H9 (cell line): ENCODE data around the gene CXXC5. TPM values are rescaled to one million over a fixed set of nuclear protein-coding genes. Genes with fewer than 3 reads are reported as not detected.

Source experiments
- DNase-seq: peaks from one replicate; pipeline ENCODE4 v3.0.0-alpha.2; 2017
- H2AFZ ChIP-seq: one replicate; pipeline ENCODE4 v1.6.1; 2013; ENCODE audit warnings: mild to moderate bottlenecking, low read length, control low read depth, moderate library complexity
- H2AK5ac ChIP-seq: 2 replicates; pipeline ENCODE4 v1.6.1; 2013; ENCODE audit warnings: low read length, control low read depth, mixed read lengths; ENCODE audit not compliant: insufficient read length
- H2BK120ac ChIP-seq: one replicate; pipeline ENCODE4 v1.6.1; 2013; ENCODE audit warnings: low read depth, mild to moderate bottlenecking, low read length, control low read depth, inconsistent platforms; ENCODE audit not compliant: poor library complexity, severe bottlenecking
- H2BK12ac ChIP-seq: 2 replicates; pipeline ENCODE4 v1.6.1; 2013; ENCODE audit warnings: low read length, control low read depth, mixed read lengths, low read depth; ENCODE audit not compliant: insufficient read length
- H2BK15ac ChIP-seq: 2 replicates; pipeline ENCODE4 v1.6.1; 2013; ENCODE audit warnings: low read depth, low read length, control low read depth
- H2BK20ac ChIP-seq: one replicate; pipeline ENCODE4 v1.6.1; 2013; ENCODE audit warnings: low read depth, mild to moderate bottlenecking, low read length, control low read depth, inconsistent platforms; ENCODE audit not compliant: poor library complexity, severe bottlenecking
- H2BK5ac ChIP-seq: 2 replicates; pipeline ENCODE4 v1.6.1; 2013; ENCODE audit warnings: low read length, control low read depth, mixed read lengths; ENCODE audit not compliant: insufficient read length
- H3K14ac ChIP-seq: 2 replicates; pipeline ENCODE4 v1.6.1; 2013; ENCODE audit warnings: low read length, control low read depth; ENCODE audit not compliant: insufficient read depth
- H3K18ac ChIP-seq: 2 replicates; pipeline ENCODE4 v1.6.1; 2013; ENCODE audit warnings: low read depth, mild to moderate bottlenecking, mixed read lengths, low read length, control low read depth; ENCODE audit not compliant: insufficient read length
- H3K23ac ChIP-seq: 2 replicates; pipeline ENCODE4 v1.6.1; 2013; ENCODE audit warnings: low read length, control low read depth, mixed read lengths, low read depth; ENCODE audit not compliant: insufficient read length
- H3K23me2 ChIP-seq: 2 replicates; pipeline ENCODE4 v1.6.1; 2013; ENCODE audit warnings: low read depth, mild to moderate bottlenecking, mixed read lengths, low read length, control low read depth; ENCODE audit not compliant: insufficient read length, poor library complexity, severe bottlenecking
- H3K27ac ChIP-seq: 2 replicates; pipeline ENCODE4 v1.5.1; 2013; ENCODE audit warnings: low read length, control low read depth, mixed read lengths, low read depth; ENCODE audit not compliant: insufficient read length
- H3K27me3 ChIP-seq: 2 replicates; pipeline ENCODE4 v1.6.1; 2013; ENCODE audit warnings: low read length, control low read depth, inconsistent platforms; ENCODE audit not compliant: insufficient read depth
- H3K4ac ChIP-seq: 2 replicates; pipeline ENCODE4 v1.6.1; 2013; ENCODE audit warnings: low read depth, mild to moderate bottlenecking, control low read depth, inconsistent platforms, low read length, moderate library complexity
- H3K4me1 ChIP-seq: 2 replicates; pipeline ENCODE4 v1.6.1; 2013; ENCODE audit warnings: low read length, control low read depth, inconsistent platforms; ENCODE audit not compliant: insufficient read depth
- H3K4me2 ChIP-seq: 2 replicates; pipeline ENCODE4 v1.6.1; 2013; ENCODE audit warnings: low read length, control low read depth, mixed read lengths; ENCODE audit not compliant: insufficient read length, insufficient read depth
- H3K56ac ChIP-seq: 2 replicates; pipeline ENCODE4 v1.6.1; 2013; ENCODE audit warnings: low read depth, mild to moderate bottlenecking, mixed read lengths, low read length, control low read depth; ENCODE audit not compliant: insufficient read length
- H3K79me1 ChIP-seq: 2 replicates; pipeline ENCODE4 v1.6.1; 2013; ENCODE audit warnings: low read depth, mild to moderate bottlenecking, moderate library complexity, low read length, control low read depth, inconsistent platforms; ENCODE audit not compliant: insufficient read depth, poor library complexity, severe bottlenecking
- H3K79me2 ChIP-seq: 2 replicates; pipeline ENCODE4 v1.6.1; 2013; ENCODE audit warnings: low read length, control low read depth, inconsistent platforms; ENCODE audit not compliant: insufficient read depth
- H3K9ac ChIP-seq: 2 replicates; pipeline ENCODE4 v1.6.1; 2013; ENCODE audit warnings: low read length, control low read depth, mixed read lengths; ENCODE audit not compliant: insufficient read length; ENCODE audit errors: extremely low read depth
- H3K9me3 ChIP-seq: one replicate; pipeline ENCODE4 v1.6.1; 2013; ENCODE audit warnings: low read depth, low read length, inconsistent platforms; ENCODE audit not compliant: control insufficient read depth
- H3T11ph ChIP-seq: one replicate; pipeline ENCODE4 v1.6.1; 2013; ENCODE audit warnings: mild to moderate bottlenecking, low read length, control low read depth, inconsistent platforms
- H4K20me1 ChIP-seq: one replicate; pipeline ENCODE4 v1.6.1; 2013; ENCODE audit not compliant: control insufficient read depth, insufficient read length, insufficient read depth
- H4K5ac ChIP-seq: 2 replicates; pipeline ENCODE4 v1.6.1; 2013; ENCODE audit warnings: low read depth, mild to moderate bottlenecking, mixed read lengths, low read length, control low read depth; ENCODE audit not compliant: insufficient read length
- H4K8ac ChIP-seq: replicated peaks from 2 replicates; pipeline ENCODE4 v1.6.1; 2013; ENCODE audit warnings: low read length, control low read depth, mixed read lengths, low read depth; ENCODE audit not compliant: insufficient read length
- H4K91ac ChIP-seq: 2 replicates; pipeline ENCODE4 v1.6.1; 2013; ENCODE audit warnings: low read depth, mild to moderate bottlenecking, moderate library complexity, mixed read lengths, low read length, control low read depth; ENCODE audit not compliant: insufficient read length
- H3K27ac Mint-ChIP-seq, 3 experiments: 2 replicates in 2 of 3; 3 replicates in 1 of 3; pipeline ENCODE4 v1.8.0; 2020 to 2021; ENCODE audit warnings: mixed read lengths in 3 of 3, mild to moderate bottlenecking in 1 of 3, moderate library complexity in 1 of 3
- H3K27me3 Mint-ChIP-seq: 2 replicates; pipeline ENCODE4 v1.8.0; 2021; ENCODE audit warnings: low read depth, mild to moderate bottlenecking, moderate library complexity, mixed read lengths
- H3K36me3 Mint-ChIP-seq, 3 experiments: 2 replicates in 2 of 3; 3 replicates in 1 of 3; pipeline ENCODE4 v1.8.0; 2020 to 2021; ENCODE audit warnings: low read depth in 3 of 3, mixed read lengths in 3 of 3; ENCODE audit not compliant: insufficient read depth in 1 of 3
- H3K4me1 Mint-ChIP-seq, 2 experiments: 2 replicates each; pipeline ENCODE4 v1.8.0; 2020; ENCODE audit warnings: mixed read lengths in 2 of 2
- H3K4me3 Mint-ChIP-seq, 2 experiments: 2 replicates in 1 of 2; 3 replicates in 1 of 2; pipeline ENCODE4 v1.8.0; 2020 to 2021; ENCODE audit warnings: mild to moderate bottlenecking in 2 of 2, mixed read lengths in 2 of 2, moderate library complexity in 1 of 2
- H3K9me3 Mint-ChIP-seq, 2 experiments: 2 replicates in 1 of 2; 3 replicates in 1 of 2; pipeline ENCODE4 v1.8.0; 2020; ENCODE audit warnings: mild to moderate bottlenecking in 2 of 2, mixed read lengths in 2 of 2, moderate library complexity in 1 of 2
- CTCF ChIP-seq: fragments of 200-600 bp; sonication (generic); conservative IDR thresholded peaks from 3 replicates; pipeline ENCODE4 v1.8.0; 2021; ENCODE audit warnings: antibody characterized with exemption, mild to moderate bottlenecking
- WGBS: extraction: QIAGEN DNeasy Blood & Tissue Kit; methylation state at CpG from one replicate; pipeline ENCODE4 v1.1.7; 2013; ENCODE audit warnings: missing lambda C conversion rate, low lambda C conversion rate, mixed read lengths; ENCODE audit not compliant: insufficient read length; ENCODE audit errors: extremely low coverage; 5-methylcytosine and 5-hydroxymethylcytosine counted together
- total RNA-seq: library from RNA; stranded (reverse); gene quantifications from 2 replicates; pipeline ENCODE4 v1.2.1, GENCODE V29; 2021

CXXC5 gene
- total RNA-seq, 1 experiment from 2014 or later = 105 TPM

- no CpG with 5 or more reads among the region's 12 CpGs for WGBS
- DNase-seq = no peak
- Histone ChIP-seq H3K4me1 (no peaks in the 10 kb centered on the region; the same call in 1 of the 2 replicates), H3K27ac (no peak overlapping the region), H2BK15ac (no peak overlapping the region), H3K14ac (no peak overlapping the region), H3K9me3 (no peaks in the 10 kb centered on the region), H3K9ac (no peak overlapping the region), H4K8ac (no peak overlapping the region), H3K4ac (no peak overlapping the region), H2BK20ac (no peak overlapping the region), H2BK120ac (no peak overlapping the region), H3T11ph (no peak overlapping the region), H3K23ac (no peak overlapping the region), H3K56ac (no peak overlapping the region), H3K27me3 (no peaks in the 10 kb centered on the region), H2AK5ac (no peak overlapping the region), H3K79me1 (no peaks in the 10 kb centered on the region), H3K18ac (no peak overlapping the region), H2BK5ac (no peak overlapping the region), H4K91ac (no peak overlapping the region), H2BK12ac (no peak overlapping the region), H3K4me2 (no peak overlapping the region), H2AFZ (no peak overlapping the region), H3K79me2 (no peaks in the 10 kb centered on the region), H4K20me1 (no peaks in the 10 kb centered on the region), H3K23me2 (no peaks in the 10 kb centered on the region), H4K5ac (no peak overlapping the region)
- H3K27me3 Mint-ChIP-seq = no peaks in the 10 kb centered on the region; the same call in 1 of the 2 replicates
- no peak for TF ChIP-seq CTCF
- peaks cover 6 to 13% of the 10 kb centered on the region in 2 experiments for H3K4me1 Mint-ChIP-seq
- no peak overlapping the region for H3K4me3 Mint-ChIP-seq
- H3K36me3 Mint-ChIP-seq = no peaks in the 10 kb centered on the region
- H3K9me3 Mint-ChIP-seq = no peaks in the 10 kb centered on the region
- H3K27ac Mint-ChIP-seq = peak overlapping the region in 1 of 3 experiments; percentile 55; a peak in 1 of 7 replicates
Observed at GRCh38 chr5:139733010-139733688, 85.0 kb downstream of the CXXC5 start.

Other genes starting within 250 kb of the CXXC5 start
- gene SPATA24, start 244.3 kb upstream of the CXXC5 start, total RNA-seq = 12.9 and 13.0 TPM in 2 replicates
- gene DNAJC18, start 208.8 kb upstream of the CXXC5 start, total RNA-seq = 25.4 and 26.5 TPM in 2 replicates
- gene ECSCR, start 185.6 kb upstream of the CXXC5 start, total RNA-seq = 1.6 and 1.9 TPM in 2 replicates
- gene SMIM33, start 177.3 kb upstream of the CXXC5 start, total RNA-seq = not detected in 2 replicates
- 0.26 and 0.48 TPM in 2 replicates for gene STING1, start 165.6 kb upstream of the CXXC5 start, total RNA-seq
- 231 and 236 TPM in 2 replicates for gene UBE2D2, start 87.0 kb upstream of the CXXC5 start, total RNA-seq
- gene PSD2, start 147.5 kb downstream of the CXXC5 start, total RNA-seq = 0.09 and 0.22 TPM in 2 replicates